ENCODE measurements around the gene DIAPH1.
A peak's percentile ranks its signal among the peaks of the same experiment; 100 is the strongest.

The DIAPH1 gene

GRCh38 chr5:141639357-141640050 lies 20.7 kb upstream of the DIAPH1 start:
- DNase-seq = no peak

- no peak for DNase-seq
These were observed 20.0 kb upstream of the DIAPH1 start for GRCh38 chr5:141638771-141639170.

- peak; percentile 49 to 55 for DNase-seq
These were observed 19.1 kb upstream of the DIAPH1 start for GRCh38 chr5:141637767-141638419.

- peak; percentile 53 to 59 for DNase-seq
These were observed 18.4 kb upstream of the DIAPH1 start for GRCh38 chr5:141637123-141637766.

- DNase-seq = peak; percentile 90 to 95
These were observed 17.8 kb upstream of the DIAPH1 start, which contains the start of the genes HDAC3 and RELL2 for GRCh38 chr5:141636413-141637122. HDAC3 (minus strand) TSS chr5:141636849; CDS start chr5:141636790, 59 bp downstream. RELL2 (plus strand) TSS chr5:141636997; CDS start chr5:141638226, 1,229 bp downstream.

- no peak for DNase-seq
These were observed 17.3 kb upstream of the DIAPH1 start for GRCh38 chr5:141636106-141636412.

- no peak for DNase-seq
These were observed 16.8 kb upstream of the DIAPH1 start for GRCh38 chr5:141635646-141636045.

- DNase-seq = no peak
These were observed 15.9 kb upstream of the DIAPH1 start for GRCh38 chr5:141634720-141635119.

GRCh38 chr5:141633871-141634561 lies 15.2 kb upstream of the DIAPH1 start:
- no peak for DNase-seq

GRCh38 chr5:141632650-141633049 lies 13.8 kb upstream of the DIAPH1 start:
- no peak for DNase-seq

GRCh38 chr5:141630570-141631140 lies 11.9 kb upstream of the DIAPH1 start:
- DNase-seq = no peak

GRCh38 chr5:141628175-141628788 lies 9.5 kb upstream of the DIAPH1 start:
- DNase-seq = no peak

- DNase-seq = no peak
These were observed 4.8 kb upstream of the DIAPH1 start for GRCh38 chr5:141623611-141624010.

- no peak for DNase-seq
These were observed 4.4 kb upstream of the DIAPH1 start for GRCh38 chr5:141623186-141623585.

- peak; percentile 48 to 51 for DNase-seq
These were observed 583 bp downstream of the DIAPH1 start for GRCh38 chr5:141618030-141618803.

- DNase-seq = no peak
These were observed 1.1 kb downstream of the DIAPH1 start for GRCh38 chr5:141617682-141618029.

- DNase-seq = no peak
These were observed 1.7 kb downstream of the DIAPH1 start for GRCh38 chr5:141617128-141617527.

GRCh38 chr5:141615991-141616720 lies 2.6 kb downstream of the DIAPH1 start:
- peak in 1 of 2 experiments; percentile 62 for DNase-seq

GRCh38 chr5:141613344-141613743 lies 5.5 kb downstream of the DIAPH1 start:
- DNase-seq = no peak

- DNase-seq = no peak
These were observed 7.5 kb downstream of the DIAPH1 start for GRCh38 chr5:141611289-141611688.
